Panc1 (cell line): Measurements from ENCODE around the gene CEACAM16. TPM values are rescaled to one million over a fixed set of nuclear protein-coding genes. Genes with fewer than 3 reads are reported as not detected.

Experiments used
- microRNA-seq: library from miRNA; unstranded; fragments of <30 nt; microRNA quantifications from one replicate; pipeline ENCODE4 v1.1.0, GENCODE V29; 2020; ENCODE audit not compliant: unreplicated experiment
- total RNA-seq: library from RNA; stranded (reverse); gene quantifications from one replicate; pipeline ENCODE4 v1.2.1, GENCODE V29; 2021; ENCODE audit not compliant: unreplicated experiment

Gene CEACAM16
- total RNA-seq, 1 experiment from 2014 or later = not detected

Small RNAs within 50 kb of the gene (microRNA-seq; reads per million reads assigned to microRNA genes)
- gene MIR4531 (not detected), gene MIR8085 (not detected)

Other genes with a start within 250 kb of the CEACAM16 start
- gene ZNF180, start 198.6 kb upstream of the CEACAM16 start, total RNA-seq = 6.7 TPM
- not detected for gene CEACAM20, start 169.5 kb upstream of the CEACAM16 start, total RNA-seq
- not detected for gene IGSF23, start 85.6 kb upstream of the CEACAM16 start, total RNA-seq
- 47.7 TPM for gene PVR, start 55.2 kb upstream of the CEACAM16 start, total RNA-seq
- gene CEACAM19, start 27.7 kb upstream of the CEACAM16 start, total RNA-seq = 1.2 TPM
- gene BCL3, start 49.6 kb downstream of the CEACAM16 start, total RNA-seq = 48.5 TPM
- 0.80 TPM for gene CBLC, start 78.7 kb downstream of the CEACAM16 start, total RNA-seq
- 21.5 TPM for gene BCAM, start 110.0 kb downstream of the CEACAM16 start, total RNA-seq
- gene NECTIN2, start 147.1 kb downstream of the CEACAM16 start, total RNA-seq = 104 TPM
- gene TOMM40, start 192.1 kb downstream of the CEACAM16 start, total RNA-seq = 147 TPM
- 780 TPM for gene APOE, start 206.6 kb downstream of the CEACAM16 start, total RNA-seq
- gene APOC1, start 215.5 kb downstream of the CEACAM16 start, total RNA-seq = 48.5 TPM
- not detected for gene APOC4, start 243.1 kb downstream of the CEACAM16 start, total RNA-seq
- gene APOC2, start 246.9 kb downstream of the CEACAM16 start, total RNA-seq = not detected